ENCODE results near the gene GRIN3A.

DNA sequence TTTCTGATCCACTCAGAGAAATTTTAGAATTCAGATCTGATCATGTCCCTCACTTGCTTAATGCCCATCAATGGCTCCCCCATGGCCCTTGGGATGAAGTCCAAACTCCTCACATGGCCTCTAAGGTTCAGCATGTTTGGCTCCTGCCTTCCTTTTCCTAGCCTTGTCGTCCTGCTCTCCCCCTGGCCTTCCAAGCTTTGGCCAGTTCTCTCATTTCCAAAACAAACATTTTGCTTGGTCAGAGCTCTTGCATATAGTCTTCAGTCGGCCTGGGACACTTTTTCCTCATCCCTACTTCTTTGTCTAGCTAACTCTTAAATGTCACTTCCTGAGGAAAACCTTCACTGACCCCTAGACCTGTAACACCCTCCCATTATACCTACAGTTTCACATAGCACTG lies 106.6 kb downstream of the GRIN3A start:
- TF ChIP-seq, protein P1, sequence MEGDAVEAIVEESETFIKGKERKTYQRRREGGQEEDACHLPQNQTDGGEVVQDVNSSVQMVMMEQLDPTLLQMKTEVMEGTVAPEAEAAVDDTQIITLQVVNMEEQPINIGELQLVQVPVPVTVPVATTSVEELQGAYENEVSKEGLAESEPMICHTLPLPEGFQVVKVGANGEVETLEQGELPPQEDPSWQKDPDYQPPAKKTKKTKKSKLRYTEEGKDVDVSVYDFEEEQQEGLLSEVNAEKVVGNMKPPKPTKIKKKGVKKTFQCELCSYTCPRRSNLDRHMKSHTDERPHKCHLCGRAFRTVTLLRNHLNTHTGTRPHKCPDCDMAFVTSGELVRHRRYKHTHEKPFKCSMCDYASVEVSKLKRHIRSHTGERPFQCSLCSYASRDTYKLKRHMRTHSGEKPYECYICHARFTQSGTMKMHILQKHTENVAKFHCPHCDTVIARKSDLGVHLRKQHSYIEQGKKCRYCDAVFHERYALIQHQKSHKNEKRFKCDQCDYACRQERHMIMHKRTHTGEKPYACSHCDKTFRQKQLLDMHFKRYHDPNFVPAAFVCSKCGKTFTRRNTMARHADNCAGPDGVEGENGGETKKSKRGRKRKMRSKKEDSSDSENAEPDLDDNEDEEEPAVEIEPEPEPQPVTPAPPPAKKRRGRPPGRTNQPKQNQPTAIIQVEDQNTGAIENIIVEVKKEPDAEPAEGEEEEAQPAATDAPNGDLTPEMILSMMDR (IDR thresholded peaks at IDR 0.05), result no peak
- TF ChIP-seq POLR2A (IDR thresholded peaks at IDR 0.05) (no peak), EP300 (IDR thresholded peaks at IDR 0.05) (no peak)
